HCT116 (cell line): ENCODE results near the gene AMOT.

Experiments
- EGR1 ChIP-seq: IDR thresholded peaks from 2 replicates; pipeline ENCODE4 v1.6.1; 2012; ENCODE audit warnings: low read depth
- EZH2 ChIP-seq: fragments of 200-600 bp; sonication (generic); IDR thresholded peaks from 2 replicates; pipeline ENCODE4 v1.6.1; 2017; ENCODE audit warnings: antibody characterized with exemption, mixed run types
- JUND ChIP-seq: IDR thresholded peaks from 2 replicates; pipeline ENCODE4 v1.6.1; 2012
- POLR2A ChIP-seq: IDR thresholded peaks from 2 replicates; pipeline ENCODE4 v1.7.0; 2011; ENCODE audit warnings: borderline replicate concordance; ENCODE audit not compliant: insufficient read depth, insufficient read length; ENCODE audit errors: extremely low read depth
- POLR2AphosphoS5 ChIP-seq: IDR thresholded peaks from 2 replicates; pipeline ENCODE4 v1.6.1; 2011; ENCODE audit warnings: mild to moderate bottlenecking, low read depth, low read length, moderate library complexity
- RAD21 ChIP-seq: IDR thresholded peaks from 2 replicates; pipeline ENCODE4 v1.6.1; 2012; ENCODE audit warnings: low read depth, mild to moderate bottlenecking
- SP1 ChIP-seq: IDR thresholded peaks from 2 replicates; pipeline ENCODE4 v1.6.1; 2012; ENCODE audit warnings: low read depth
- SRF ChIP-seq: IDR thresholded peaks from 2 replicates; pipeline ENCODE4 v1.6.1; 2012; ENCODE audit warnings: low read depth
- YY1 ChIP-seq: IDR thresholded peaks from 2 replicates; pipeline ENCODE4 v1.6.1; 2011; ENCODE audit warnings: low read length, low read depth, moderate library complexity, mild to moderate bottlenecking; ENCODE audit not compliant: insufficient replicate concordance; ENCODE audit errors: extremely low read depth
- TF ChIP-seq, protein P1 (sequence below): IDR thresholded peaks from 2 replicates; pipeline ENCODE4 v1.6.1; 2012; ENCODE audit warnings: low read depth
- TF ChIP-seq, protein P2 (sequence below), 3 experiments: fragments of 200-600 bp in 1 of 3; sonication (generic) in 1 of 3; IDR thresholded peaks in 2 of 3; conservative IDR thresholded peaks in 1 of 3; 2 replicates each; pipeline ENCODE4 v1.5.1; 2012 to 2017; ENCODE audit warnings: low read depth in 2 of 3, low read length in 2 of 3, antibody characterized with exemption in 1 of 3, borderline replicate concordance in 1 of 3, control low read depth in 1 of 3, mild to moderate bottlenecking in 1 of 3, mixed read lengths in 1 of 3, mixed run types in 1 of 3, moderate library complexity in 1 of 3; ENCODE audit not compliant: insufficient read depth in 1 of 3
- TF ChIP-seq, protein P3 (sequence below): IDR thresholded peaks from 2 replicates; pipeline ENCODE4 v1.6.1; 2012
- TF ChIP-seq, protein P4 (sequence below): IDR thresholded peaks from 2 replicates; pipeline ENCODE4 v1.6.1; 2012

DNA sequence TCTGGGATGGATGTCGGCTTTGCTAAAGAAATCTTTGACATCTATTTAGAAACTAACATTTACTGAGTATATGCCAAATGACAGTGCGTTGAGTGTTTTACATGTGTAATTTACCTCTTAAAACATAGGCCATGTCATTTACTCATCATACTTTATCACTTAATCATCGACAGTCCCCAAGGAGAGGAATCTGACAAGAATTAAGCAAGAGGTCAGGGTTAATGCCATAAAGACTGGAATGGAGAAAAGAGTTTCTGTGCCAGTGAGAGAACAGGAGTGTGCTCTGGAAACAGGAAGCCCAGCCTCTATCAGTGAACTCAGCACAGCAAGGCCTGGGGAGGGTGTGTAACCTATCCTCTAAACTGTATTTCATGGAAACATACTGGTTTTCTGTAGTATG is 28.0 kb upstream of the AMOT start:
- TF ChIP-seq RAD21 (no peak), POLR2AphosphoS5 (no peak), POLR2A (no peak), YY1 (no peak), EZH2 (no peak), SRF (no peak), EGR1 (no peak), SP1 (no peak), JUND (no peak)
- TF ChIP-seq, protein P1, sequence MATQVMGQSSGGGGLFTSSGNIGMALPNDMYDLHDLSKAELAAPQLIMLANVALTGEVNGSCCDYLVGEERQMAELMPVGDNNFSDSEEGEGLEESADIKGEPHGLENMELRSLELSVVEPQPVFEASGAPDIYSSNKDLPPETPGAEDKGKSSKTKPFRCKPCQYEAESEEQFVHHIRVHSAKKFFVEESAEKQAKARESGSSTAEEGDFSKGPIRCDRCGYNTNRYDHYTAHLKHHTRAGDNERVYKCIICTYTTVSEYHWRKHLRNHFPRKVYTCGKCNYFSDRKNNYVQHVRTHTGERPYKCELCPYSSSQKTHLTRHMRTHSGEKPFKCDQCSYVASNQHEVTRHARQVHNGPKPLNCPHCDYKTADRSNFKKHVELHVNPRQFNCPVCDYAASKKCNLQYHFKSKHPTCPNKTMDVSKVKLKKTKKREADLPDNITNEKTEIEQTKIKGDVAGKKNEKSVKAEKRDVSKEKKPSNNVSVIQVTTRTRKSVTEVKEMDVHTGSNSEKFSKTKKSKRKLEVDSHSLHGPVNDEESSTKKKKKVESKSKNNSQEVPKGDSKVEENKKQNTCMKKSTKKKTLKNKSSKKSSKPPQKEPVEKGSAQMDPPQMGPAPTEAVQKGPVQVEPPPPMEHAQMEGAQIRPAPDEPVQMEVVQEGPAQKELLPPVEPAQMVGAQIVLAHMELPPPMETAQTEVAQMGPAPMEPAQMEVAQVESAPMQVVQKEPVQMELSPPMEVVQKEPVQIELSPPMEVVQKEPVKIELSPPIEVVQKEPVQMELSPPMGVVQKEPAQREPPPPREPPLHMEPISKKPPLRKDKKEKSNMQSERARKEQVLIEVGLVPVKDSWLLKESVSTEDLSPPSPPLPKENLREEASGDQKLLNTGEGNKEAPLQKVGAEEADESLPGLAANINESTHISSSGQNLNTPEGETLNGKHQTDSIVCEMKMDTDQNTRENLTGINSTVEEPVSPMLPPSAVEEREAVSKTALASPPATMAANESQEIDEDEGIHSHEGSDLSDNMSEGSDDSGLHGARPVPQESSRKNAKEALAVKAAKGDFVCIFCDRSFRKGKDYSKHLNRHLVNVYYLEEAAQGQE, result no peak
- TF ChIP-seq, protein P2, sequence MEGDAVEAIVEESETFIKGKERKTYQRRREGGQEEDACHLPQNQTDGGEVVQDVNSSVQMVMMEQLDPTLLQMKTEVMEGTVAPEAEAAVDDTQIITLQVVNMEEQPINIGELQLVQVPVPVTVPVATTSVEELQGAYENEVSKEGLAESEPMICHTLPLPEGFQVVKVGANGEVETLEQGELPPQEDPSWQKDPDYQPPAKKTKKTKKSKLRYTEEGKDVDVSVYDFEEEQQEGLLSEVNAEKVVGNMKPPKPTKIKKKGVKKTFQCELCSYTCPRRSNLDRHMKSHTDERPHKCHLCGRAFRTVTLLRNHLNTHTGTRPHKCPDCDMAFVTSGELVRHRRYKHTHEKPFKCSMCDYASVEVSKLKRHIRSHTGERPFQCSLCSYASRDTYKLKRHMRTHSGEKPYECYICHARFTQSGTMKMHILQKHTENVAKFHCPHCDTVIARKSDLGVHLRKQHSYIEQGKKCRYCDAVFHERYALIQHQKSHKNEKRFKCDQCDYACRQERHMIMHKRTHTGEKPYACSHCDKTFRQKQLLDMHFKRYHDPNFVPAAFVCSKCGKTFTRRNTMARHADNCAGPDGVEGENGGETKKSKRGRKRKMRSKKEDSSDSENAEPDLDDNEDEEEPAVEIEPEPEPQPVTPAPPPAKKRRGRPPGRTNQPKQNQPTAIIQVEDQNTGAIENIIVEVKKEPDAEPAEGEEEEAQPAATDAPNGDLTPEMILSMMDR (IDR thresholded peaks at IDR 0.05 in 2 of 3, conservative IDR thresholded peaks at IDR 0.05 in 1 of 3; ENCODE audit: borderline replicate concordance in 1 of 3, insufficient read depth in 1 of 3, low read depth in 2 of 3, low read length in 2 of 3), result no peak
- TF ChIP-seq, protein P3, sequence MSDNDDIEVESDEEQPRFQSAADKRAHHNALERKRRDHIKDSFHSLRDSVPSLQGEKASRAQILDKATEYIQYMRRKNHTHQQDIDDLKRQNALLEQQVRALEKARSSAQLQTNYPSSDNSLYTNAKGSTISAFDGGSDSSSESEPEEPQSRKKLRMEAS, result no peak
- TF ChIP-seq, protein P4, sequence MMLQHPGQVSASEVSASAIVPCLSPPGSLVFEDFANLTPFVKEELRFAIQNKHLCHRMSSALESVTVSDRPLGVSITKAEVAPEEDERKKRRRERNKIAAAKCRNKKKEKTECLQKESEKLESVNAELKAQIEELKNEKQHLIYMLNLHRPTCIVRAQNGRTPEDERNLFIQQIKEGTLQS, result no peak
